CD14-positive monocyte (primary cell): Measurements from ENCODE around the gene COL25A1. TPM values are rescaled to one million over a fixed set of nuclear protein-coding genes. Genes with fewer than 3 reads are reported as not detected.

Source experiments
- DNase-seq, 3 donors: peaks; one replicate each; pipeline ENCODE4 v3.0.0-alpha.2; 2011 to 2022
- H2AFZ ChIP-seq: 2 replicates; pipeline ENCODE4 v1.6.0; 2012; ENCODE audit warnings: mild to moderate bottlenecking, low read depth, low read length, inconsistent platforms; ENCODE audit not compliant: insufficient read depth, poor library complexity, severe bottlenecking
- H3K27ac ChIP-seq, 2 donors: 1 replicate in 1 of 2; 2 replicates in 1 of 2; pipeline ENCODE4 v1.5.1; 2012 to 2013; ENCODE audit warnings: low read length in 2 of 2, control low read depth in 1 of 2, inconsistent platforms in 1 of 2, low read depth in 1 of 2, mild to moderate bottlenecking in 1 of 2
- H3K27me3 ChIP-seq, 2 donors: one replicate each; pipeline versions ENCODE4 v1.6.0 to v1.6.1; 2011 to 2013; ENCODE audit warnings: low read length in 2 of 2; ENCODE audit not compliant: control insufficient read depth in 2 of 2, insufficient read depth in 2 of 2
- H3K36me3 ChIP-seq, 2 donors: replicated peaks in 1 of 2; 1 replicate in 1 of 2; 2 replicates in 1 of 2; pipeline versions ENCODE4 v1.5.1 to v1.6.1; 2012 to 2013; ENCODE audit warnings: low read length in 2 of 2, control low read depth in 1 of 2, inconsistent platforms in 1 of 2, mild to moderate bottlenecking in 1 of 2; ENCODE audit not compliant: insufficient read depth in 2 of 2, control insufficient read depth in 1 of 2
- H3K4me1 ChIP-seq, 2 donors: 1 replicate in 1 of 2; 2 replicates in 1 of 2; pipeline versions ENCODE4 v1.5.1 to v1.6.1; 2012 to 2013; ENCODE audit warnings: low read length in 2 of 2, control low read depth in 1 of 2, inconsistent platforms in 1 of 2, mild to moderate bottlenecking in 1 of 2, moderate library complexity in 1 of 2; ENCODE audit not compliant: insufficient read depth in 2 of 2, control insufficient read depth in 1 of 2
- H3K4me2 ChIP-seq: replicated peaks from 2 replicates; pipeline ENCODE3; 2012; ENCODE audit warnings: low read length, moderate library complexity, mild to moderate bottlenecking; ENCODE audit not compliant: poor library complexity, severe bottlenecking; ENCODE audit errors: extremely low read depth
- H3K4me3 ChIP-seq, 3 experiments: fragments of 200-600 bp in 1 of 3; sonication (generic) in 1 of 3; replicated peaks in 1 of 3; 1 replicate in 2 of 3; 2 replicates in 1 of 3; pipeline ENCODE4 v1.5.1; 2011 to 2013; ENCODE audit warnings: low read length in 3 of 3, mild to moderate bottlenecking in 3 of 3, control low read depth in 2 of 3, low read depth in 2 of 3, inconsistent platforms in 1 of 3, moderate library complexity in 1 of 3
- H3K79me2 ChIP-seq: 2 replicates; pipeline ENCODE4 v1.6.0; 2012; ENCODE audit warnings: mild to moderate bottlenecking, control low read depth, inconsistent platforms, low read length, moderate library complexity; ENCODE audit not compliant: insufficient read depth
- H3K9ac ChIP-seq: 2 replicates; pipeline ENCODE4 v1.6.0; 2017; ENCODE audit warnings: low read length, mild to moderate bottlenecking; ENCODE audit not compliant: insufficient read depth, poor library complexity, severe bottlenecking
- H3K9me3 ChIP-seq, 2 donors: replicated peaks in 1 of 2; 1 replicate in 1 of 2; 2 replicates in 1 of 2; pipeline versions ENCODE4 v1.5.1 to v1.6.1; 2012 to 2013; ENCODE audit warnings: low read length in 2 of 2, control low read depth in 1 of 2; ENCODE audit not compliant: control insufficient read depth in 1 of 2, insufficient read depth in 1 of 2
- H4K20me1 ChIP-seq: 2 replicates; pipeline ENCODE4 v1.6.0; 2012; ENCODE audit warnings: mild to moderate bottlenecking, low read length, control low read depth, moderate library complexity; ENCODE audit not compliant: insufficient read depth
- H3K27ac Mint-ChIP-seq, 7 donors: one replicate each; pipeline ENCODE4 v1.8.0; 2020; ENCODE audit warnings: mild to moderate bottlenecking in 7 of 7, mixed read lengths in 7 of 7, moderate library complexity in 6 of 7, inconsistent platforms in 2 of 7
- H3K27me3 Mint-ChIP-seq, 3 donors: one replicate each; pipeline ENCODE4 v1.8.0; 2021 to 2022; ENCODE audit warnings: low read depth in 3 of 3, mild to moderate bottlenecking in 3 of 3, mixed read lengths in 3 of 3, moderate library complexity in 3 of 3, inconsistent platforms in 1 of 3
- H3K36me3 Mint-ChIP-seq, 2 donors: one replicate each; pipeline ENCODE4 v1.8.0; 2020; ENCODE audit warnings: mixed read lengths in 2 of 2, inconsistent platforms in 1 of 2, mild to moderate bottlenecking in 1 of 2
- H3K4me1 Mint-ChIP-seq: one replicate; pipeline ENCODE4 v1.8.0; 2020; ENCODE audit warnings: mild to moderate bottlenecking, mixed read lengths
- H3K4me3 Mint-ChIP-seq, 2 donors: one replicate each; pipeline ENCODE4 v1.8.0; 2020; ENCODE audit warnings: mild to moderate bottlenecking in 2 of 2, mixed read lengths in 2 of 2, moderate library complexity in 1 of 2
- H3K9me3 Mint-ChIP-seq, 7 donors: one replicate each; pipeline ENCODE4 v1.8.0; 2020 to 2022; ENCODE audit warnings: mixed read lengths in 7 of 7, mild to moderate bottlenecking in 6 of 7, moderate library complexity in 6 of 7, inconsistent platforms in 2 of 7
- CTCF ChIP-seq: fragments of 200-600 bp; IDR thresholded peaks from one replicate; pipeline ENCODE4 v1.8.0; 2022; ENCODE audit warnings: antibody characterized with exemption, mild to moderate bottlenecking
- WGBS: methylation state at CpG from one replicate; pipeline ENCODE4 v1.1.5; 2013; ENCODE audit warnings: missing lambda C conversion rate; ENCODE audit not compliant: insufficient coverage; 5-methylcytosine and 5-hydroxymethylcytosine counted together
- intact Hi-C, 2 donors: fragments of 100-400 bp; cut with micrococcal nuclease; formaldehyde crosslinking; loops; one replicate each; pipeline versions ENCODE4 v1.15.0 to v1.15.1; 2023
- polyA plus RNA-seq, 3 donors: library from polyadenylated mRNA; depleted of rRNA in 1 of 3; unstranded in 2 of 3; stranded (reverse) in 1 of 3; fragments of 300-500 nt in 2 of 3; fragments of >200 nt in 1 of 3; fragmentation: Illumina TruSeq in 2 of 3; gene quantifications; 1 replicate in 2 of 3; 2 replicates in 1 of 3; pipeline ENCODE4 v1.2.3, GENCODE V29; 2012 to 2021

The COL25A1 gene
- polyA plus RNA-seq, 3 donors = not detected

GRCh38 chr4:108810087-108810486 lies 492.4 kb downstream of the COL25A1 start:
- Histone ChIP-seq H3K4me2 (no peak overlapping the region), H2AFZ (no peak overlapping the region), H3K4me3 (no peak overlapping the region), H3K79me2 (no peaks in the 10 kb centered on the region), H4K20me1 (no peaks in the 10 kb centered on the region), H3K27me3 (peaks cover 0 to 9% of the 10 kb centered on the region in 2 donors), H3K27ac (no peak overlapping the region), H3K4me1 (no peaks in the 10 kb centered on the region), H3K9me3 (no peaks in the 10 kb centered on the region), H3K36me3 (no peaks in the 10 kb centered on the region), H3K9ac (no peak overlapping the region)
- Mint-ChIP-seq H3K4me1 (no peaks in the 10 kb centered on the region), H3K27ac (no peak overlapping the region), H3K4me3 (no peak overlapping the region), H3K27me3 (peaks cover 0 to 8% (median 3%) of the 10 kb centered on the region in 3 donors), H3K9me3 (peaks cover 0 to 3% (median 0%) of the 10 kb centered on the region in 7 donors), H3K36me3 (no peaks in the 10 kb centered on the region)
- WGBS = no CpG with 5 or more reads among the region's 1 CpG
- TF ChIP-seq CTCF = no peak
- no peak for DNase-seq
- intact Hi-C loops = no loop called here

GRCh38 chr4:108804648-108805273 lies 497.7 kb downstream of the COL25A1 start:
- no peaks in the 10 kb centered on the region for H3K9me3 ChIP-seq
- no peak overlapping the region for H3K4me3 Mint-ChIP-seq
- no peak overlapping the region for H3K27ac ChIP-seq
- H4K20me1 ChIP-seq = no peaks in the 10 kb centered on the region
- no peak for DNase-seq
- H3K4me1 ChIP-seq = no peaks in the 10 kb centered on the region
- no peaks in the 10 kb centered on the region for H3K36me3 Mint-ChIP-seq
- H3K9me3 Mint-ChIP-seq = peaks cover 0 to 3% (median 0%) of the 10 kb centered on the region in 7 donors
- peaks cover 0 to 6% (median 1%) of the 10 kb centered on the region in 3 donors for H3K27me3 Mint-ChIP-seq
- no peak overlapping the region for H3K9ac ChIP-seq
- WGBS = 84% methylated on average over 5 of the region's 5 CpGs
- H3K4me3 ChIP-seq = no peak overlapping the region
- no peaks in the 10 kb centered on the region for H3K27me3 ChIP-seq
- intact Hi-C loops = no loop called here
- no peaks in the 10 kb centered on the region for H3K36me3 ChIP-seq
- no peak overlapping the region for H3K4me2 ChIP-seq
- H2AFZ ChIP-seq = no peak overlapping the region
- no peak overlapping the region for H3K27ac Mint-ChIP-seq
- H3K4me1 Mint-ChIP-seq = no peaks in the 10 kb centered on the region
- no peaks in the 10 kb centered on the region for H3K79me2 ChIP-seq
- no peak for TF ChIP-seq CTCF
